Duodenal mucosa (tissue), 2 donors: ENCODE measurements around the gene SERP1.
"Not testable (repeated sequence)": the region's sequence is repeated elsewhere in the genome, so short reads cannot be mapped to it uniquely, and the experiment has no call there.

Source experiments
- H3K27ac ChIP-seq: one replicate; pipeline ENCODE4 v1.7.0; 2013; ENCODE audit warnings: low read depth, low read length
- H3K27me3 ChIP-seq, 2 donors: one replicate each; pipeline ENCODE4 v1.7.0; 2013; ENCODE audit warnings: low read length in 2 of 2, control low read depth in 1 of 2; ENCODE audit not compliant: insufficient read depth in 2 of 2, control insufficient read depth in 1 of 2
- H3K36me3 ChIP-seq, 2 donors: one replicate each; pipeline ENCODE4 v1.7.0; 2013; ENCODE audit warnings: low read length in 2 of 2, control low read depth in 1 of 2; ENCODE audit not compliant: insufficient read depth in 2 of 2, control insufficient read depth in 1 of 2
- H3K4me1 ChIP-seq, 2 donors: one replicate each; pipeline ENCODE4 v1.7.0; 2013; ENCODE audit warnings: low read length in 2 of 2, control low read depth in 1 of 2; ENCODE audit not compliant: insufficient read depth in 2 of 2, control insufficient read depth in 1 of 2
- H3K4me3 ChIP-seq, 2 donors: one replicate each; pipeline ENCODE4 v1.7.0; 2013; ENCODE audit warnings: low read length in 2 of 2, low read depth in 1 of 2
- H3K9ac ChIP-seq, 2 donors: one replicate each; pipeline ENCODE4 v1.7.0; 2013; ENCODE audit warnings: low read length in 2 of 2, low read depth in 1 of 2
- H3K9me3 ChIP-seq, 2 donors: one replicate each; pipeline ENCODE4 v1.7.0; 2013; ENCODE audit warnings: low read length in 2 of 2, control low read depth in 1 of 2; ENCODE audit not compliant: control insufficient read depth in 1 of 2

The SERP1 gene

GRCh38 chr3:150515210-150515609 lies 31.1 kb downstream of the SERP1 start:
- H3K9me3 ChIP-seq, result no peaks in the 10 kb centered on the region
- H3K27me3 ChIP-seq, result no peaks in the 10 kb centered on the region
- no peaks in the 10 kb centered on the region for H3K4me1 ChIP-seq
- H3K4me3 ChIP-seq, result no peak overlapping the region
- H3K27ac ChIP-seq, result no peak overlapping the region
- H3K9ac ChIP-seq, result no peak overlapping the region
- H3K36me3 ChIP-seq, result no peaks in the 10 kb centered on the region

GRCh38 chr3:150511122-150511821 lies 35.0 kb downstream of the SERP1 start:
- Histone ChIP-seq H3K9ac (no peak overlapping the region), H3K4me1 (no peaks in the 10 kb centered on the region), H3K9me3 (no peaks in the 10 kb centered on the region), H3K27ac (no peak overlapping the region), H3K4me3 (no peak overlapping the region), H3K27me3 (no peaks in the 10 kb centered on the region), H3K36me3 (no peaks in the 10 kb centered on the region)

GRCh38 chr3:150509780-150510179 lies 36.5 kb downstream of the SERP1 start:
- Histone ChIP-seq H3K36me3 (no peaks in the 10 kb centered on the region), H3K9ac (no peak overlapping the region)

GRCh38 chr3:150508401-150508800 lies 37.9 kb downstream of the SERP1 start:
- no peaks in the 10 kb centered on the region for H3K36me3 ChIP-seq
- no peak overlapping the region for H3K4me3 ChIP-seq
- H3K9ac ChIP-seq, result no peak overlapping the region
- no peaks in the 10 kb centered on the region for H3K27me3 ChIP-seq
- H3K4me1 ChIP-seq, result no peaks in the 10 kb centered on the region
- no peak overlapping the region for H3K27ac ChIP-seq
- no peaks in the 10 kb centered on the region for H3K9me3 ChIP-seq

More at GRCh38 chr3:150509780-150510179, 36.5 kb downstream of the SERP1 start:
- Histone ChIP-seq H3K4me1 (no peaks in the 10 kb centered on the region), H3K9me3 (no peaks in the 10 kb centered on the region), H3K27ac (no peak overlapping the region), H3K27me3 (no peaks in the 10 kb centered on the region), H3K4me3 (no peak overlapping the region)

GRCh38 chr3:150504483-150504882 lies 41.8 kb downstream of the SERP1 start:
- Histone ChIP-seq H3K9me3 (peaks cover 4 to 9% of the 10 kb centered on the region in 2 donors), H3K27ac (no peak overlapping the region), H3K36me3 (no peaks in the 10 kb centered on the region), H3K9ac (no peak overlapping the region), H3K27me3 (no peaks in the 10 kb centered on the region), H3K4me1 (no peaks in the 10 kb centered on the region), H3K4me3 (no peak overlapping the region)

- H3K4me1 ChIP-seq, result no peaks in the 10 kb centered on the region
- peaks cover 4 to 9% of the 10 kb centered on the region in 2 donors for H3K9me3 ChIP-seq
- no peak overlapping the region for H3K4me3 ChIP-seq
- no peak overlapping the region for H3K9ac ChIP-seq
- no peaks in the 10 kb centered on the region for H3K27me3 ChIP-seq
- no peak overlapping the region for H3K27ac ChIP-seq
- H3K36me3 ChIP-seq, result no peaks in the 10 kb centered on the region
Observed at GRCh38 chr3:150503402-150504099, 42.7 kb downstream of the SERP1 start.

- H3K4me1 ChIP-seq, H3K4me3 ChIP-seq, H3K27ac ChIP-seq, H3K27me3 ChIP-seq, H3K36me3 ChIP-seq, H3K9me3 ChIP-seq, H3K9ac ChIP-seq: not testable (repeated sequence)
Observed at GRCh38 chr3:150500960-150501359, 45.3 kb downstream of the SERP1 start.

- Histone ChIP-seq H3K36me3 (no peaks in the 10 kb centered on the region), H3K4me3 (no peak overlapping the region), H3K4me1 (no peaks in the 10 kb centered on the region), H3K9ac (no peak overlapping the region), H3K9me3 (peaks cover 4 to 9% of the 10 kb centered on the region in 2 donors), H3K27me3 (no peaks in the 10 kb centered on the region), H3K27ac (no peak overlapping the region)
Observed at GRCh38 chr3:150497956-150498355, 48.3 kb downstream of the SERP1 start.

- no peaks in the 10 kb centered on the region for H3K36me3 ChIP-seq
- H3K9ac ChIP-seq, result no peak overlapping the region
- H3K4me3 ChIP-seq, result no peak overlapping the region
- H3K27me3 ChIP-seq, result no peaks in the 10 kb centered on the region
- H3K27ac ChIP-seq, result no peak overlapping the region
- peaks cover 0 to under 1% of the 10 kb centered on the region in 2 donors for H3K9me3 ChIP-seq
- no peaks in the 10 kb centered on the region for H3K4me1 ChIP-seq
Observed at GRCh38 chr3:150495563-150496168, 50.6 kb downstream of the SERP1 start.

GRCh38 chr3:150495149-150495548 lies 51.1 kb downstream of the SERP1 start:
- Histone ChIP-seq H3K27me3 (no peaks in the 10 kb centered on the region), H3K9ac (no peak overlapping the region), H3K36me3 (no peaks in the 10 kb centered on the region), H3K9me3 (no peaks in the 10 kb centered on the region), H3K27ac (no peak overlapping the region), H3K4me3 (no peak overlapping the region), H3K4me1 (no peaks in the 10 kb centered on the region)
